GM12874 (cell line): Measurements from ENCODE around the gene LRRC56.

Experiments
- TF ChIP-seq, protein P1 (sequence below): IDR thresholded peaks from 2 replicates; pipeline ENCODE4 v1.5.1; 2011; ENCODE audit warnings: low read depth, mild to moderate bottlenecking, control low read depth, low read length, moderate library complexity; ENCODE audit not compliant: insufficient read depth

The LRRC56 gene

DNA sequence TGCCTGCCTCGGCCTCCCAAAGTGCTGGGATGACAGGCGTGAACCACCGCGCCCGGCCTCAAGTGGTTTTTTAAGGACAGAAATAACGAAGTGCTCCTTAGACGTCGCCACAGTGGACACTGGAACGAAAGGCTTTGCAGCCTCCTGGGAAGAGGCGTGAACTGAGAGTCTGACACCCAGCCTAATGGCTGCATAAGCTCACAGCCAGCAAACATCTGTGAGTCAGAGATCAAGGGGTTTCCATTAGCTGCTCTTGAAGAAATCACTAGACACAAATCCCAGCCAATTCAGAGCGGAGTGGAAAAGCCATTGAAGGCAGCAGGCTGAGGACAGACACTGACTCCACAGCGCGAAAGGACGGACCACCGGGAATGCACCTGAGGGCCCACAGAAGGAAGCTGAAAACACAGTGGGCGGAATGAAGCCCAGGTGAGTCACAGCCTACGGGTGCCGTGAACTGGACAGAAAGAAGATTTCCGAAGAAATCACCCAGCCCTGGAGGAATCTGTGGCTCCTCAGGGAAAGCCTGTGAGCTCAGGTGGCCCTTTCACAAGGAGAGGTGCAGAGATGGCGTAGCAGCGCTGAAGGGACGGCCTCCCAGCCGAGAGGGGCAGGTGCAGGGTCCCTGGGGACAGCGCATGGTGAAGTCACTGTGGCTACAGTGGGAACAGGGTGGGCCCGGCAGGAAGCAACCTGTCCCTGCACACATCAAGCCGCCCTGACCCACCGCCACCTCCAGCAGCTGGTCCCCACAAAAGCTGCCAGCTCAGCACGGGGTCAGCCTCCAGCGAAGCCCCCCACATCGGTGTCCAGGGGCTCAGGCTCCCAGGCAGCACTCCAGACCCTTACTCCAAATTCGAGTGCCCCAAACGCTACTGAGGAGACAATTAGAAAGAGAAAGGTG, 11.6 kb downstream of the LRRC56 start:
- TF ChIP-seq, protein P1, sequence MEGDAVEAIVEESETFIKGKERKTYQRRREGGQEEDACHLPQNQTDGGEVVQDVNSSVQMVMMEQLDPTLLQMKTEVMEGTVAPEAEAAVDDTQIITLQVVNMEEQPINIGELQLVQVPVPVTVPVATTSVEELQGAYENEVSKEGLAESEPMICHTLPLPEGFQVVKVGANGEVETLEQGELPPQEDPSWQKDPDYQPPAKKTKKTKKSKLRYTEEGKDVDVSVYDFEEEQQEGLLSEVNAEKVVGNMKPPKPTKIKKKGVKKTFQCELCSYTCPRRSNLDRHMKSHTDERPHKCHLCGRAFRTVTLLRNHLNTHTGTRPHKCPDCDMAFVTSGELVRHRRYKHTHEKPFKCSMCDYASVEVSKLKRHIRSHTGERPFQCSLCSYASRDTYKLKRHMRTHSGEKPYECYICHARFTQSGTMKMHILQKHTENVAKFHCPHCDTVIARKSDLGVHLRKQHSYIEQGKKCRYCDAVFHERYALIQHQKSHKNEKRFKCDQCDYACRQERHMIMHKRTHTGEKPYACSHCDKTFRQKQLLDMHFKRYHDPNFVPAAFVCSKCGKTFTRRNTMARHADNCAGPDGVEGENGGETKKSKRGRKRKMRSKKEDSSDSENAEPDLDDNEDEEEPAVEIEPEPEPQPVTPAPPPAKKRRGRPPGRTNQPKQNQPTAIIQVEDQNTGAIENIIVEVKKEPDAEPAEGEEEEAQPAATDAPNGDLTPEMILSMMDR, result no peak

DNA sequence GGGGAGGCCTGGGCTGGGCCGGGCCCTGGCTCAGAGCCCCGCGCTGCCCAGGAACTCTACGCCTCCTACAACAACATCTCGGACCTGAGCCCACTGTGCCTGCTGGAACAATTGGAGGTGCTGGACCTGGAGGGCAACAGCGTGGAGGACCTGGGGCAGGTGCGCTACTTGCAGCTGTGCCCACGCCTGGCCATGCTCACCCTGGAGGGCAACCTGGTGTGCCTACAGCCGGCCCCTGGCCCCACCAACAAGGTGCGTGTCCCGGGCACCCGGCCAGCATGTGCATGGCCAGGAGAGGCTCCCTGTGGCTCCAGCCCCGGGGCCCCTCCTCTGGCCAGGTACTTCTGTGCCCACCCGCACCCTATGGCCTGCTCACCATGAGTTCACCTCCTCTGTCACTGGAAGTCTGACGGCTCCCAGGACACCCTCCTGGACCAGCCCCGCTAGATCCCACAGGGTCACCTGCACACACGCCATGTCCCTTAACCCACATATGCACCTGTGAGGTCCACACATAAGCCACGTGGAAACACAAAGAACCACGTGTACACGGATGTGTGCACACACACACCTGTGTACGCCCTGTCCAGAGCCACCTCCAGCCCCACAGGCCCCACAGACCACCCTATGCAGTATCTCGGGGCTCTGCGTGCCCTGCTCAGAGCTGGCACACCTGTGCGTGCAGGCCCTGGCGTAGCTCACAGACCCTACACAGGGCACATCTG, 12.9 kb downstream of the LRRC56 start:
- TF ChIP-seq, protein P1, result no peak

DNA sequence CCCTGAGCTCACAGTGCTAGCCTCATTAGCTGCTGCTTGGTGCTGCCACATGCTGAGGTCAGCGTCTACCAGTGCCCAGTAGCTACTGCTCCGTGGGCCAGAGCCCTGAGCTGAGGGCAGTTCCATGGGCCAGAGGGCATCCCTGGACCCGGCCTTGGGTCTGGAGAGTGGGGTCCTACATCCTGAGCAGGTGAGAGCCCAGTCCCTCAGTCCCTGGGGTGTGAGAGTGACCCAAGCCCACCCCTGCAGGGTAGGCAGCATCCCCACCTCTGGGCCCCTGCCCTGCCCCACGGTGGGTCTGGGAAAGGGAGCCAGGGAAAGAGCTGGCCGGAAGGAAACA, 13.4 kb downstream of the LRRC56 start:
- TF ChIP-seq, protein P1, result no peak

DNA sequence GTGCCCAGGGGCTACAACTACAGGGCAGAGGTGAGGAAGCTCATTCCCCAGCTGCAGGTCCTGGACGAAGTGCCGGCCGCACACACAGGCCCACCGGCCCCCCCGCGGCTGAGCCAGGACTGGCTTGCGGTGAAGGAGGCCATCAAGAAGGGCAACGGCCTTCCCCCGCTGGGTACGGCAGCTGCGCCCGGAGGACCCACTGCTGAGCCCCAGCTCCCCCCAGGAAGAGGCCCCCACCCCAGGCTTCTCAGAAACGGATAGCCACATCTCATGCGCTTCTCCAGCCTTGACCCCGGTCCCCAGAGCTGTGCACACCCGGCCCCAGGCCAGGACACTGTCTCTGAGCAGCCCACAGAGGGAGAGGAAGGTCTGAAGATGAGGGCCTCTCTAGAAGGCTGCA, 13.8 kb downstream of the LRRC56 start:
- TF ChIP-seq, protein P1, result no peak

DNA sequence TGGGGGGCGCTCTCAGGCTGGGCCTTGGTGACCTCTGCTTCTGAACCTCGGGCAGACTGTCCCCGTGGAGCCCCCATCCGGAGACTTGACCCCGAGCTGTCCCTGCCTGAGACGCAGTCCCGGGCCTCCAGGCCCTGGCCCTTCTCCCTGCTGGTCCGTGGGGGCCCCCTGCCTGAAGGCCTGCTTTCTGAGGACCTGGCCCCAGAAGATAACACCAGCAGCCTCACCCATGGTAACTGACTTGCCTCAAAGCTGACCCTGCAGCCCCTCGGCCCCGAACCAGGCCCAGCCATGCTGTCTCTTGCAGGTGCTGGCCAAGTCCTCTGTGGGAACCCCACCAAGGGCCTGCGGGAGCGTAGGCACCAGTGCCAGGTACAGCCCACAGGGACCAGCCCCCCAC, 14.3 kb downstream of the LRRC56 start:
- TF ChIP-seq, protein P1, result no peak

DNA sequence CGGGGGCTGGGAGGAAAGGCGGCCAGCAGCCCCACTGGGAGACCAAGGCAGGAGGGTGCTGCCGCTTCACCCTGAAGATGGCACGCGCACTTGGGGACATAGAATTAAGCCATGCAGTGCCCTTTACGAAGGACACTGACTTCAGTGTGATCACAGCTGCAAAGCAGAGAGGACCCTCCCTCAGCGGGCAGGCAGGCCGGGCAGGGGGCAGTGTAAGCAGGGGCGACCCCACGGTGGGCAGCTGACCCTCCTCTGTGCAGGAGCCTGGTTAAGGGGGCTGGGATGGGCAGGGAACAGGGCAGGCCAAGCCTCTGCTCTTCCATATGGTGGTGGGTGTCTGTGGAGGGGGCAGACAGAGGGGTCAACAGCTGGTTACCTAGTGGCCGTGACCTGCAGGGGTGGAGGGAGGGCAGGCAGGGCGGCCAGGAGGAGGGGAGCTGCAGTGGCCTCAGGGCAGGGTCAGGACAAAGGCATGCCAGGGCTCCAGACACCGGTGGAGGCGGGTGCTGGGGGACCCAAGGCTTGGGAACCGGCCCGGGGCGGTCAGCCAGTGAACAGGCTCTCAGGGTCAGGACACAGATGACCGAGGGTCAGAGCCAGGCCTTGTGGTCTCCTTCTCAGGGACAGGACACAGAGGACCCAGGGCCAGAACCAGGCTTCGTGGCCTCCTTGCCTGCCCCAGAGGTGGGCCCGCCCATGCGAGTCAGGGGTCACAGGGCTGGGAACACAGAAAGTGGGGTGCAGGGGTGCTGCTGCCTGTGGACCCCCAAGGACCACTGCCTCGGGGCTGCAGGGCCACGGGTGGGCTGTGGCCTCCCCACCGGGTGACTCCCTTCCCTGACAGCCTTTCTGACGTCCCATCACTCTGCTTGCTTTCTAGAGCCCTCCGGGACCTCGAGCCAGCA, 16.0 kb downstream of the LRRC56 start:
- TF ChIP-seq, protein P1, result no peak

DNA sequence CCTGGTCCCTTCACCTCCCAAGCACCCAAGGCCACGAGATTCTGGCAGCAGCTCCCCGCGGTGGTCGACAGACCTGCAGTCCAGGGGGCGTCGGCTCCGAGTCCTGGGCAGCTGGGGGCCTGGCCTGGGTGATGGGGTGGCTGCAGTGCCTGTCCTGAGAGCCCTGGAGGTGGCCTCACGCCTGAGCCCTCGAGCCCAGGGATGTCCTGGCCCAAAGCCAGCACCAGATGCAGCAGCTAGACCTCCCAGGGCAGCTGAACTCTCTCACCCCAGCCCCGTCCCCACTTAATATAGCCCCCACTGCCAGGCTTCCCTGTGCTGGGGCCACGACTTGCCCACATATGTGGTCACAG, 16.6 kb downstream of the LRRC56 start:
- TF ChIP-seq, protein P1, result no peak
